ENCODE results near the gene DLD.
A peak's percentile ranks its signal among the peaks of the same experiment; 100 is the strongest.

DLD gene

DNA sequence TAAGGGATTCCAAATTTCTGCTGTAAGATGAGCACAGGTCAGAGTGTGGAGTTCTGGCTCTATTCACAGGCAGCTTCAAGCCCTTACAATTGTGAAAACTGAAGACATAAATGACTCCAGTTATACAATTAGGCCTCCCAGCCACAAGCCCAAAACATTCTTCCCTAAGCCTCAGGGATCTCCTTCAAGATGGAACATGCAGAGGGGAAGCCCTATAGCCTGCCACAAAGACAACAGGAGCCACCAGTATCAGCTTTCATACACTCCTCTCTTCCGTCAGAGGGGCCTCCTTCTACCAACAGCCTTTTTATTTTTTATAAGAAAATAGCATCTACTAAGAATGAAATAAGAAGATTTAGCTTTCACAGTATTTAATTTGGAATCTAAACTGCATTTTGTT, 46.5 kb downstream of the DLD start:
- no peak for ATAC-seq
- TF ChIP-seq ISL1 (CRISPR knock-in tag; IDR thresholded peaks at IDR 0.05) (no peak), BACH2 (CRISPR knock-in tag; IDR thresholded peaks at IDR 0.05; ENCODE audit: borderline replicate concordance) (no peak), ZNF565 (CRISPR knock-in tag; conservative IDR thresholded peaks at IDR 0.05; ENCODE audit: low read depth) (no peak), SNAI2 (CRISPR knock-in tag; IDR thresholded peaks at IDR 0.05) (no peak), ESRRG (CRISPR knock-in tag; IDR thresholded peaks at IDR 0.05) (no peak), OSR1 (CRISPR knock-in tag; IDR thresholded peaks at IDR 0.05) (no peak), ZFP3 (CRISPR knock-in tag; IDR thresholded peaks at IDR 0.05) (no peak), PPARA (CRISPR knock-in tag; IDR thresholded peaks at IDR 0.05; ENCODE audit: borderline replicate concordance) (no peak), TCF4 (CRISPR knock-in tag; IDR thresholded peaks at IDR 0.05; ENCODE audit: borderline replicate concordance) (no peak)
- TF ChIP-seq, protein P1, sequence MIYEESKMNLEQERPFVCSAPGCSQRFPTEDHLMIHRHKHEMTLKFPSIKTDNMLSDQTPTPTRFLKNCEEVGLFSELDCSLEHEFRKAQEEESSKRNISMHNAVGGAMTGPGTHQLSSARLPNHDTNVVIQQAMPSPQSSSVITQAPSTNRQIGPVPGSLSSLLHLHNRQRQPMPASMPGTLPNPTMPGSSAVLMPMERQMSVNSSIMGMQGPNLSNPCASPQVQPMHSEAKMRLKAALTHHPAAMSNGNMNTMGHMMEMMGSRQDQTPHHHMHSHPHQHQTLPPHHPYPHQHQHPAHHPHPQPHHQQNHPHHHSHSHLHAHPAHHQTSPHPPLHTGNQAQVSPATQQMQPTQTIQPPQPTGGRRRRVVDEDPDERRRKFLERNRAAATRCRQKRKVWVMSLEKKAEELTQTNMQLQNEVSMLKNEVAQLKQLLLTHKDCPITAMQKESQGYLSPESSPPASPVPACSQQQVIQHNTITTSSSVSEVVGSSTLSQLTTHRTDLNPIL (CRISPR knock-in tag; IDR thresholded peaks at IDR 0.05; ENCODE audit: low read depth) = no peak
- TF ChIP-seq, protein P2, sequence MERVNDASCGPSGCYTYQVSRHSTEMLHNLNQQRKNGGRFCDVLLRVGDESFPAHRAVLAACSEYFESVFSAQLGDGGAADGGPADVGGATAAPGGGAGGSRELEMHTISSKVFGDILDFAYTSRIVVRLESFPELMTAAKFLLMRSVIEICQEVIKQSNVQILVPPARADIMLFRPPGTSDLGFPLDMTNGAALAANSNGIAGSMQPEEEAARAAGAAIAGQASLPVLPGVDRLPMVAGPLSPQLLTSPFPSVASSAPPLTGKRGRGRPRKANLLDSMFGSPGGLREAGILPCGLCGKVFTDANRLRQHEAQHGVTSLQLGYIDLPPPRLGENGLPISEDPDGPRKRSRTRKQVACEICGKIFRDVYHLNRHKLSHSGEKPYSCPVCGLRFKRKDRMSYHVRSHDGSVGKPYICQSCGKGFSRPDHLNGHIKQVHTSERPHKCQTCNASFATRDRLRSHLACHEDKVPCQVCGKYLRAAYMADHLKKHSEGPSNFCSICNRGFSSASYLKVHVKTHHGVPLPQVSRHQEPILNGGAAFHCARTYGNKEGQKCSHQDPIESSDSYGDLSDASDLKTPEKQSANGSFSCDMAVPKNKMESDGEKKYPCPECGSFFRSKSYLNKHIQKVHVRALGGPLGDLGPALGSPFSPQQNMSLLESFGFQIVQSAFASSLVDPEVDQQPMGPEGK (CRISPR knock-in tag; IDR thresholded peaks at IDR 0.05; ENCODE audit: borderline replicate concordance) = no peak

DNA sequence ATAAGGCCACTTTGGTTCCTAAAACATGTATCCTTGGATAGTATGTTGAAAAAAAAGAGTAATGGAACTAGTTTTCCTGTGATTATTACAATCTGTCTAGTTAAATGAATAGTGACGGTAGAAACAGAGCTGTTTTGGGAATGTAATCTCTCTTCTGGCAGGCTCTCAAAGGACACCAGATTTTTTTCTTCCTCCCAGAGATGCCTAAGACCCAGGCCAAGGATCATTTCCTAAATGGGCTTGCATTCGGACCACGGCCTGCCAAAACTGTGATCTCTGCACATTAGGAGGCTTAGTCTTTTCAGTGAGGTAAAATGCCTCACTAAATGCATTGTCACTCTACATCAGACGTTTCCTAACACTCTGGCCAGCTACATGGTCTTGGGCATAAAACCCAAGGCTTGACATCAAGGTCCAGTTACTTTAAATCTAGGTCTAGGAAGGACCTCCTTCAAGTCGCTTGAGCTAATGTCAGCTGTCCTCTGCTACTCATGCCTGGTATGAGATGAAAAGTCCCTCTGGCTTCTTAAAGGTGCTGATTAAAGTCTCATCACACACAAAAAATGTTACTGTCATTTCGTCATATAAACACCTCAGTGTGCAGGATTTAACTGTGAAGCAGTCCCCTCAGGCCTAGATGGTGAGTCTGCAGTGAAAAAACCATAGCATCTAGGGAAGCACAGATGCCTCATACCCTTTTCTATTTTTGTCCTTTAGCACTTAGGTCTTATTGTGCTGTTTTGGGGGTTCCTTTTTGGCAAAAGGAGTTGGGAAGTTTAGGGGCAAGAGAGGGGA, 47.7 kb downstream of the DLD start:
- TF ChIP-seq, protein P3, sequence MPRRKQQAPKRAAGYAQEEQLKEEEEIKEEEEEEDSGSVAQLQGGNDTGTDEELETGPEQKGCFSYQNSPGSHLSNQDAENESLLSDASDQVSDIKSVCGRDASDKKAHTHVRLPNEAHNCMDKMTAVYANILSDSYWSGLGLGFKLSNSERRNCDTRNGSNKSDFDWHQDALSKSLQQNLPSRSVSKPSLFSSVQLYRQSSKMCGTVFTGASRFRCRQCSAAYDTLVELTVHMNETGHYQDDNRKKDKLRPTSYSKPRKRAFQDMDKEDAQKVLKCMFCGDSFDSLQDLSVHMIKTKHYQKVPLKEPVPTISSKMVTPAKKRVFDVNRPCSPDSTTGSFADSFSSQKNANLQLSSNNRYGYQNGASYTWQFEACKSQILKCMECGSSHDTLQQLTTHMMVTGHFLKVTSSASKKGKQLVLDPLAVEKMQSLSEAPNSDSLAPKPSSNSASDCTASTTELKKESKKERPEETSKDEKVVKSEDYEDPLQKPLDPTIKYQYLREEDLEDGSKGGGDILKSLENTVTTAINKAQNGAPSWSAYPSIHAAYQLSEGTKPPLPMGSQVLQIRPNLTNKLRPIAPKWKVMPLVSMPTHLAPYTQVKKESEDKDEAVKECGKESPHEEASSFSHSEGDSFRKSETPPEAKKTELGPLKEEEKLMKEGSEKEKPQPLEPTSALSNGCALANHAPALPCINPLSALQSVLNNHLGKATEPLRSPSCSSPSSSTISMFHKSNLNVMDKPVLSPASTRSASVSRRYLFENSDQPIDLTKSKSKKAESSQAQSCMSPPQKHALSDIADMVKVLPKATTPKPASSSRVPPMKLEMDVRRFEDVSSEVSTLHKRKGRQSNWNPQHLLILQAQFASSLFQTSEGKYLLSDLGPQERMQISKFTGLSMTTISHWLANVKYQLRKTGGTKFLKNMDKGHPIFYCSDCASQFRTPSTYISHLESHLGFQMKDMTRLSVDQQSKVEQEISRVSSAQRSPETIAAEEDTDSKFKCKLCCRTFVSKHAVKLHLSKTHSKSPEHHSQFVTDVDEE (CRISPR knock-in tag; IDR thresholded peaks at IDR 0.05) = no peak
- TF ChIP-seq GLIS3 (CRISPR knock-in tag; IDR thresholded peaks at IDR 0.05) (no peak), TOX (CRISPR knock-in tag; IDR thresholded peaks at IDR 0.05; ENCODE audit: borderline replicate concordance) (peak; percentile 21; the same call in 1 of the 2 replicates), CSDC2 (CRISPR knock-in tag; IDR thresholded peaks at IDR 0.05) (no peak), ZFP3 (CRISPR knock-in tag; IDR thresholded peaks at IDR 0.05) (0 out of 2 replicates have a peak, but pooled peaks have one; percentile 54), ESRRG (CRISPR knock-in tag; IDR thresholded peaks at IDR 0.05) (0 out of 2 replicates have a peak, but pooled peaks have one; percentile 27), RARB (CRISPR knock-in tag; IDR thresholded peaks at IDR 0.05) (no peak), ISL1 (CRISPR knock-in tag; IDR thresholded peaks at IDR 0.05) (peak; percentile 70; the same call in 1 of the 2 replicates), SNAI2 (CRISPR knock-in tag; IDR thresholded peaks at IDR 0.05) (no peak), ARNTL (CRISPR knock-in tag; IDR thresholded peaks at IDR 0.05; ENCODE audit: borderline replicate concordance, low read depth) (no peak)
- TF ChIP-seq, protein P4, sequence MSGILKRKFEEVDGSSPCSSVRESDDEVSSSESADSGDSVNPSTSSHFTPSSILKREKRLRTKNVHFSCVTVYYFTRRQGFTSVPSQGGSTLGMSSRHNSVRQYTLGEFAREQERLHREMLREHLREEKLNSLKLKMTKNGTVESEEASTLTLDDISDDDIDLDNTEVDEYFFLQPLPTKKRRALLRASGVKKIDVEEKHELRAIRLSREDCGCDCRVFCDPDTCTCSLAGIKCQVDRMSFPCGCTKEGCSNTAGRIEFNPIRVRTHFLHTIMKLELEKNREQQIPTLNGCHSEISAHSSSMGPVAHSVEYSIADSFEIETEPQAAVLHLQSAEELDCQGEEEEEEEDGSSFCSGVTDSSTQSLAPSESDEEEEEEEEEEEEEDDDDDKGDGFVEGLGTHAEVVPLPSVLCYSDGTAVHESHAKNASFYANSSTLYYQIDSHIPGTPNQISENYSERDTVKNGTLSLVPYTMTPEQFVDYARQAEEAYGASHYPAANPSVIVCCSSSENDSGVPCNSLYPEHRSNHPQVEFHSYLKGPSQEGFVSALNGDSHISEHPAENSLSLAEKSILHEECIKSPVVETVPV (CRISPR knock-in tag; IDR thresholded peaks at IDR 0.05) = 0 out of 2 replicates have a peak, but pooled peaks have one; percentile 14
- TF ChIP-seq, protein P1 (CRISPR knock-in tag; IDR thresholded peaks at IDR 0.05; ENCODE audit: low read depth) = no peak
- TF ChIP-seq, protein P5, sequence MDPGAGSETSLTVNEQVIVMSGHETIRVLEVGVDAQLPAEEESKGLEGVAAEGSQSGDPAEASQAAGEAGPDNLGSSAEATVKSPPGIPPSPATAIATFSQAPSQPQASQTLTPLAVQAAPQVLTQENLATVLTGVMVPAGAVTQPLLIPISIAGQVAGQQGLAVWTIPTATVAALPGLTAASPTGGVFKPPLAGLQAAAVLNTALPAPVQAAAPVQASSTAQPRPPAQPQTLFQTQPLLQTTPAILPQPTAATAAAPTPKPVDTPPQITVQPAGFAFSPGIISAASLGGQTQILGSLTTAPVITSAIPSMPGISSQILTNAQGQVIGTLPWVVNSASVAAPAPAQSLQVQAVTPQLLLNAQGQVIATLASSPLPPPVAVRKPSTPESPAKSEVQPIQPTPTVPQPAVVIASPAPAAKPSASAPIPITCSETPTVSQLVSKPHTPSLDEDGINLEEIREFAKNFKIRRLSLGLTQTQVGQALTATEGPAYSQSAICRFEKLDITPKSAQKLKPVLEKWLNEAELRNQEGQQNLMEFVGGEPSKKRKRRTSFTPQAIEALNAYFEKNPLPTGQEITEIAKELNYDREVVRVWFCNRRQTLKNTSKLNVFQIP (CRISPR knock-in tag; IDR thresholded peaks at IDR 0.05; ENCODE audit: borderline replicate concordance, low read depth) = no peak

More for the DNA sequence above, 47.7 kb downstream of the DLD start:
- peak; percentile 27 for ATAC-seq
